GM23338 (cell line): ENCODE results near the gene ADAMTS13. TPM values are rescaled to one million over a fixed set of nuclear protein-coding genes. Genes with fewer than 3 reads are reported as not detected.
"Not testable (repeated sequence)": the region's sequence is repeated elsewhere in the genome, so short reads cannot be mapped to it uniquely, and the experiment has no call there.

ENCODE experiments used
- ATAC-seq: fragments of 200-7000 bp; cut with Tn5 transposase; 3 replicates; pipeline ENCODE4 v1.9.1; 2020
- DNase-seq: peaks from one replicate; pipeline ENCODE4 v3.0.0-alpha.2; 2015; ENCODE audit warnings: low spot score
- H2AFZ ChIP-seq: fragments of 200-600 bp; sonication (generic); 2 replicates; pipeline ENCODE4 v1.8.0; 2016; ENCODE audit warnings: antibody characterized with exemption, mild to moderate bottlenecking, moderate library complexity
- H3F3A ChIP-seq: fragments of 200-600 bp; sonication (generic); replicated peaks from 2 replicates; pipeline ENCODE4 v1.8.0; 2017; ENCODE audit warnings: antibody characterized with exemption, mixed run types, low read depth
- H3K27ac ChIP-seq: fragments of 200-600 bp; sonication (generic); 2 replicates; pipeline ENCODE4 v1.6.1; 2016; ENCODE audit warnings: low read depth
- H3K27me3 ChIP-seq: fragments of 200-600 bp; sonication (generic); 2 replicates; pipeline ENCODE4 v1.8.0; 2016; ENCODE audit warnings: mild to moderate bottlenecking, mixed run types, moderate library complexity; ENCODE audit not compliant: insufficient read depth
- H3K36me3 ChIP-seq: fragments of 200-600 bp; sonication (generic); 2 replicates; pipeline ENCODE4 v1.8.0; 2016; ENCODE audit warnings: mild to moderate bottlenecking; ENCODE audit not compliant: insufficient read depth
- H3K4me1 ChIP-seq: fragments of 200-600 bp; sonication (generic); 2 replicates; pipeline ENCODE4 v1.8.0; 2016; ENCODE audit warnings: mild to moderate bottlenecking, moderate library complexity; ENCODE audit not compliant: insufficient read depth
- H3K4me2 ChIP-seq: fragments of 200-600 bp; sonication (generic); 2 replicates; pipeline ENCODE4 v1.7.1; 2017; ENCODE audit warnings: mixed run types
- H3K4me3 ChIP-seq: fragments of 200-600 bp; sonication (generic); 2 replicates; pipeline ENCODE4 v1.6.1; 2016; ENCODE audit warnings: mixed run types
- H3K79me2 ChIP-seq: fragments of 200-600 bp; sonication (generic); replicated peaks from 2 replicates; pipeline ENCODE4 v1.8.0; 2017; ENCODE audit warnings: mild to moderate bottlenecking; ENCODE audit not compliant: insufficient read depth
- H3K9me2 ChIP-seq: fragments of 200-600 bp; sonication (generic); 2 replicates; pipeline ENCODE4 v1.8.0; 2017; ENCODE audit not compliant: insufficient read depth
- H4K20me1 ChIP-seq: fragments of 200-600 bp; sonication (generic); replicated peaks from 2 replicates; pipeline ENCODE4 v1.8.0; 2017; ENCODE audit warnings: mild to moderate bottlenecking; ENCODE audit not compliant: insufficient read depth
- H3K27ac Mint-ChIP-seq: 2 replicates; pipeline ENCODE4 v1.8.0; 2020; ENCODE audit warnings: inconsistent platforms, mild to moderate bottlenecking, moderate library complexity, mixed read lengths
- H3K27me3 Mint-ChIP-seq: 3 replicates; pipeline ENCODE4 v1.8.0; 2022; ENCODE audit warnings: low read depth, mild to moderate bottlenecking, moderate library complexity, mixed read lengths, inconsistent platforms; ENCODE audit not compliant: insufficient read depth, poor library complexity
- H3K36me3 Mint-ChIP-seq: 3 replicates; pipeline ENCODE4 v1.8.0; 2021; ENCODE audit warnings: low read depth, mild to moderate bottlenecking, inconsistent platforms, moderate library complexity, mixed read lengths
- H3K4me1 Mint-ChIP-seq: 3 replicates; pipeline ENCODE4 v1.8.0; 2020; ENCODE audit warnings: mild to moderate bottlenecking, inconsistent platforms, mixed read lengths
- H3K4me3 Mint-ChIP-seq: 3 replicates; pipeline ENCODE4 v1.8.0; 2021; ENCODE audit warnings: moderate library complexity, mild to moderate bottlenecking, inconsistent platforms, mixed read lengths
- H3K9me3 Mint-ChIP-seq: 3 replicates; pipeline ENCODE4 v1.8.0; 2020; ENCODE audit warnings: moderate library complexity, mild to moderate bottlenecking, inconsistent platforms, mixed read lengths
- CREB1 ChIP-seq: fragments of 250-450 bp; sonication (Bioruptor Pico); IDR thresholded peaks from 2 replicates; pipeline ENCODE4 v1.5.0; 2020; ENCODE audit warnings: low read depth, mild to moderate bottlenecking, moderate library complexity
- EZH2 ChIP-seq: fragments of 200-600 bp; sonication (generic); IDR thresholded peaks from one replicate; pipeline ENCODE4 v1.8.0; 2017; ENCODE audit warnings: antibody characterized with exemption, mild to moderate bottlenecking, low read depth; ENCODE audit not compliant: unreplicated experiment
- EZH2phosphoT487 ChIP-seq: fragments of 200-600 bp; sonication (generic); IDR thresholded peaks from one replicate; pipeline ENCODE4 v1.8.1; 2018; ENCODE audit warnings: antibody characterized with exemption; ENCODE audit not compliant: unreplicated experiment
- JUNB ChIP-seq: IDR thresholded peaks from one replicate; pipeline ENCODE4 v1.6.1; 2016; ENCODE audit warnings: antibody characterized with exemption; ENCODE audit not compliant: unreplicated experiment
- POLR2AphosphoS5 ChIP-seq: IDR thresholded peaks from 2 replicates; pipeline ENCODE4 v1.6.1; 2016; ENCODE audit warnings: antibody characterized with exemption, low read depth
- ZNF331 ChIP-seq: fragments of 250-450 bp; sonication (Bioruptor Pico); IDR thresholded peaks from 2 replicates; pipeline ENCODE4 v1.5.0; 2020; ENCODE audit warnings: low read depth, mild to moderate bottlenecking, moderate library complexity
- polyA plus RNA-seq: library from polyadenylated mRNA; unstranded; fragments of >200 nt; fragmentation: Nextera tagmentation; extraction: Ambion mirVana; gene quantifications from 2 replicates; pipeline ENCODE4 v1.2.1, GENCODE V29; 2016
- total RNA-seq: library from RNA; depleted of rRNA; stranded (reverse); fragments of >200 nt; shearing (Covaris generic); gene quantifications from 2 replicates; pipeline ENCODE4 v1.2.3, GENCODE V29; 2014
- TF ChIP-seq, protein P1 (sequence below): IDR thresholded peaks from one replicate; pipeline ENCODE4 v1.6.1; 2018; ENCODE audit warnings: antibody characterized with exemption; ENCODE audit not compliant: unreplicated experiment
- TF ChIP-seq, protein P2 (sequence below), 2 experiments: fragments of 200-600 bp in 1 of 2; sonication (generic) in 1 of 2; conservative IDR thresholded peaks; 2 replicates each; pipeline versions ENCODE4 v1.5.1 to v1.6.1; 2016 to 2017; ENCODE audit warnings: antibody characterized with exemption in 2 of 2, low read depth in 2 of 2, mild to moderate bottlenecking in 2 of 2, moderate library complexity in 1 of 2
- TF ChIP-seq, protein P3 (sequence below): fragments of 250-450 bp; sonication (Bioruptor Pico); IDR thresholded peaks from 2 replicates; pipeline ENCODE4 v1.5.0; 2020; ENCODE audit warnings: mild to moderate bottlenecking, moderate library complexity

The ADAMTS13 gene
- total and polyA plus RNA-seq, 2 experiments from 2014 or later, result 6.0 TPM

DNA sequence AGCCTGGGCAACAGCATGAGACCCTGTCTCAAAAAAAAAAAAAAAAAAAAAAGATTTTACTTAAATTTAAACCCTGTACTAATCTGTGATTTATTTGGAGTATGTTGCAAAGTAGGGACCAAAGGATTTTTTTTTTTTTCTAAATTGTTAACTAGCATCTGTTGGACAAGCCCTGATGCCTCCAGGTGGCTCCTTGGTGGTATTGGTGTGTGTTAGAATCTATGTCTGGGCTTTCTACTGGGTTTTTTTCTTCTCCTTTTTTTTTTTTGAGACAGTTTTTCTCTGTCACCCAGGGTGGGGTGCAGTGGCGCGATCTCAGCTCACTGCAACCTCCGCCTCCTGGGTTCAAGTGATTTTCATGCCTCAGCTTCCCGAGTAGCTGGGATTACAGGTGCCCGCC, 29.7 kb downstream of the ADAMTS13 start:
- not testable (repeated sequence) for H3K27me3 ChIP-seq, H3K36me3 ChIP-seq, H3K79me2 ChIP-seq, H3K4me1 Mint-ChIP-seq, H3F3A ChIP-seq, DNase-seq, H3K9me3 Mint-ChIP-seq, H3K27me3 Mint-ChIP-seq, H3K27ac Mint-ChIP-seq, H3K27ac ChIP-seq, H2AFZ ChIP-seq, H3K4me1 ChIP-seq, H3K36me3 Mint-ChIP-seq, ATAC-seq, H3K9me2 ChIP-seq, H3K4me3 ChIP-seq, H3K4me2 ChIP-seq, H3K4me3 Mint-ChIP-seq, H4K20me1 ChIP-seq

DNA sequence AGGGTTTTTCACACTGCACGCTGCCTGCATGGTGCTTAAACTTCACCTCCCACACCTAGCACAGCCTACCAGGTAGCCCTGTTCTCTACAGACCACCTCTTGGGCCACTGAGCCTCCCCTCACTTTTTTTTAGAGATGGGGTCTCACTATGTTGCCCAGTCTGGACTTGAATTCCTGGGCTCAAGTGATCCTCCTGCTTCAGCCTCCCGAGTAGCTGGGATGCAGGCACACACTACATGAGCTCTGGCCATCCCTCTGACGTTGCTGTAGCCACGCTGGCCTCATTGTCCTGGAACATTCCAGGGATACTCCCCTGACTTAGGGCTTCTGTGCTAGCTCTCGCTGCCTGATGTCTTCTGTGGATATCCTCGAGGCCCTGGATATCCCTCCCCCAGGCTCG, 30.4 kb downstream of the ADAMTS13 start:
- DNase-seq (no peak), ATAC-seq (no peak)
- Mint-ChIP-seq H3K9me3 (no peaks in the 10 kb centered on the region), H3K4me3 (no peak overlapping the region), H3K27ac (no peak overlapping the region), H3K36me3 (no peaks in the 10 kb centered on the region), H3K27me3 (peaks cover 7% of the 10 kb centered on the region), H3K4me1 (no peaks in the 10 kb centered on the region)
- no peaks in the 10 kb centered on the region for H3K36me3 ChIP-seq
- no peaks in the 10 kb centered on the region for H3F3A ChIP-seq
- H3K27ac ChIP-seq, result no peak overlapping the region
- H4K20me1 ChIP-seq, result no peaks in the 10 kb centered on the region
- H2AFZ ChIP-seq, result no peak overlapping the region
- no peak overlapping the region for H3K4me3 ChIP-seq
- H3K9me2 ChIP-seq, result no peaks in the 10 kb centered on the region
- H3K4me1 ChIP-seq, result no peaks in the 10 kb centered on the region
- no peaks in the 10 kb centered on the region for H3K27me3 ChIP-seq
- no peaks in the 10 kb centered on the region for H3K79me2 ChIP-seq
- TF ChIP-seq, protein P1, sequence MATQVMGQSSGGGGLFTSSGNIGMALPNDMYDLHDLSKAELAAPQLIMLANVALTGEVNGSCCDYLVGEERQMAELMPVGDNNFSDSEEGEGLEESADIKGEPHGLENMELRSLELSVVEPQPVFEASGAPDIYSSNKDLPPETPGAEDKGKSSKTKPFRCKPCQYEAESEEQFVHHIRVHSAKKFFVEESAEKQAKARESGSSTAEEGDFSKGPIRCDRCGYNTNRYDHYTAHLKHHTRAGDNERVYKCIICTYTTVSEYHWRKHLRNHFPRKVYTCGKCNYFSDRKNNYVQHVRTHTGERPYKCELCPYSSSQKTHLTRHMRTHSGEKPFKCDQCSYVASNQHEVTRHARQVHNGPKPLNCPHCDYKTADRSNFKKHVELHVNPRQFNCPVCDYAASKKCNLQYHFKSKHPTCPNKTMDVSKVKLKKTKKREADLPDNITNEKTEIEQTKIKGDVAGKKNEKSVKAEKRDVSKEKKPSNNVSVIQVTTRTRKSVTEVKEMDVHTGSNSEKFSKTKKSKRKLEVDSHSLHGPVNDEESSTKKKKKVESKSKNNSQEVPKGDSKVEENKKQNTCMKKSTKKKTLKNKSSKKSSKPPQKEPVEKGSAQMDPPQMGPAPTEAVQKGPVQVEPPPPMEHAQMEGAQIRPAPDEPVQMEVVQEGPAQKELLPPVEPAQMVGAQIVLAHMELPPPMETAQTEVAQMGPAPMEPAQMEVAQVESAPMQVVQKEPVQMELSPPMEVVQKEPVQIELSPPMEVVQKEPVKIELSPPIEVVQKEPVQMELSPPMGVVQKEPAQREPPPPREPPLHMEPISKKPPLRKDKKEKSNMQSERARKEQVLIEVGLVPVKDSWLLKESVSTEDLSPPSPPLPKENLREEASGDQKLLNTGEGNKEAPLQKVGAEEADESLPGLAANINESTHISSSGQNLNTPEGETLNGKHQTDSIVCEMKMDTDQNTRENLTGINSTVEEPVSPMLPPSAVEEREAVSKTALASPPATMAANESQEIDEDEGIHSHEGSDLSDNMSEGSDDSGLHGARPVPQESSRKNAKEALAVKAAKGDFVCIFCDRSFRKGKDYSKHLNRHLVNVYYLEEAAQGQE, result no peak
- TF ChIP-seq, protein P2, sequence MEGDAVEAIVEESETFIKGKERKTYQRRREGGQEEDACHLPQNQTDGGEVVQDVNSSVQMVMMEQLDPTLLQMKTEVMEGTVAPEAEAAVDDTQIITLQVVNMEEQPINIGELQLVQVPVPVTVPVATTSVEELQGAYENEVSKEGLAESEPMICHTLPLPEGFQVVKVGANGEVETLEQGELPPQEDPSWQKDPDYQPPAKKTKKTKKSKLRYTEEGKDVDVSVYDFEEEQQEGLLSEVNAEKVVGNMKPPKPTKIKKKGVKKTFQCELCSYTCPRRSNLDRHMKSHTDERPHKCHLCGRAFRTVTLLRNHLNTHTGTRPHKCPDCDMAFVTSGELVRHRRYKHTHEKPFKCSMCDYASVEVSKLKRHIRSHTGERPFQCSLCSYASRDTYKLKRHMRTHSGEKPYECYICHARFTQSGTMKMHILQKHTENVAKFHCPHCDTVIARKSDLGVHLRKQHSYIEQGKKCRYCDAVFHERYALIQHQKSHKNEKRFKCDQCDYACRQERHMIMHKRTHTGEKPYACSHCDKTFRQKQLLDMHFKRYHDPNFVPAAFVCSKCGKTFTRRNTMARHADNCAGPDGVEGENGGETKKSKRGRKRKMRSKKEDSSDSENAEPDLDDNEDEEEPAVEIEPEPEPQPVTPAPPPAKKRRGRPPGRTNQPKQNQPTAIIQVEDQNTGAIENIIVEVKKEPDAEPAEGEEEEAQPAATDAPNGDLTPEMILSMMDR (conservative IDR thresholded peaks at IDR 0.05; ENCODE audit: low read depth in 2 of 2), result no peak
- TF ChIP-seq ZNF331 (no peak), EZH2 (no peak), EZH2phosphoT487 (no peak), JUNB (no peak), POLR2AphosphoS5 (no peak), CREB1 (no peak)
- TF ChIP-seq, protein P3, sequence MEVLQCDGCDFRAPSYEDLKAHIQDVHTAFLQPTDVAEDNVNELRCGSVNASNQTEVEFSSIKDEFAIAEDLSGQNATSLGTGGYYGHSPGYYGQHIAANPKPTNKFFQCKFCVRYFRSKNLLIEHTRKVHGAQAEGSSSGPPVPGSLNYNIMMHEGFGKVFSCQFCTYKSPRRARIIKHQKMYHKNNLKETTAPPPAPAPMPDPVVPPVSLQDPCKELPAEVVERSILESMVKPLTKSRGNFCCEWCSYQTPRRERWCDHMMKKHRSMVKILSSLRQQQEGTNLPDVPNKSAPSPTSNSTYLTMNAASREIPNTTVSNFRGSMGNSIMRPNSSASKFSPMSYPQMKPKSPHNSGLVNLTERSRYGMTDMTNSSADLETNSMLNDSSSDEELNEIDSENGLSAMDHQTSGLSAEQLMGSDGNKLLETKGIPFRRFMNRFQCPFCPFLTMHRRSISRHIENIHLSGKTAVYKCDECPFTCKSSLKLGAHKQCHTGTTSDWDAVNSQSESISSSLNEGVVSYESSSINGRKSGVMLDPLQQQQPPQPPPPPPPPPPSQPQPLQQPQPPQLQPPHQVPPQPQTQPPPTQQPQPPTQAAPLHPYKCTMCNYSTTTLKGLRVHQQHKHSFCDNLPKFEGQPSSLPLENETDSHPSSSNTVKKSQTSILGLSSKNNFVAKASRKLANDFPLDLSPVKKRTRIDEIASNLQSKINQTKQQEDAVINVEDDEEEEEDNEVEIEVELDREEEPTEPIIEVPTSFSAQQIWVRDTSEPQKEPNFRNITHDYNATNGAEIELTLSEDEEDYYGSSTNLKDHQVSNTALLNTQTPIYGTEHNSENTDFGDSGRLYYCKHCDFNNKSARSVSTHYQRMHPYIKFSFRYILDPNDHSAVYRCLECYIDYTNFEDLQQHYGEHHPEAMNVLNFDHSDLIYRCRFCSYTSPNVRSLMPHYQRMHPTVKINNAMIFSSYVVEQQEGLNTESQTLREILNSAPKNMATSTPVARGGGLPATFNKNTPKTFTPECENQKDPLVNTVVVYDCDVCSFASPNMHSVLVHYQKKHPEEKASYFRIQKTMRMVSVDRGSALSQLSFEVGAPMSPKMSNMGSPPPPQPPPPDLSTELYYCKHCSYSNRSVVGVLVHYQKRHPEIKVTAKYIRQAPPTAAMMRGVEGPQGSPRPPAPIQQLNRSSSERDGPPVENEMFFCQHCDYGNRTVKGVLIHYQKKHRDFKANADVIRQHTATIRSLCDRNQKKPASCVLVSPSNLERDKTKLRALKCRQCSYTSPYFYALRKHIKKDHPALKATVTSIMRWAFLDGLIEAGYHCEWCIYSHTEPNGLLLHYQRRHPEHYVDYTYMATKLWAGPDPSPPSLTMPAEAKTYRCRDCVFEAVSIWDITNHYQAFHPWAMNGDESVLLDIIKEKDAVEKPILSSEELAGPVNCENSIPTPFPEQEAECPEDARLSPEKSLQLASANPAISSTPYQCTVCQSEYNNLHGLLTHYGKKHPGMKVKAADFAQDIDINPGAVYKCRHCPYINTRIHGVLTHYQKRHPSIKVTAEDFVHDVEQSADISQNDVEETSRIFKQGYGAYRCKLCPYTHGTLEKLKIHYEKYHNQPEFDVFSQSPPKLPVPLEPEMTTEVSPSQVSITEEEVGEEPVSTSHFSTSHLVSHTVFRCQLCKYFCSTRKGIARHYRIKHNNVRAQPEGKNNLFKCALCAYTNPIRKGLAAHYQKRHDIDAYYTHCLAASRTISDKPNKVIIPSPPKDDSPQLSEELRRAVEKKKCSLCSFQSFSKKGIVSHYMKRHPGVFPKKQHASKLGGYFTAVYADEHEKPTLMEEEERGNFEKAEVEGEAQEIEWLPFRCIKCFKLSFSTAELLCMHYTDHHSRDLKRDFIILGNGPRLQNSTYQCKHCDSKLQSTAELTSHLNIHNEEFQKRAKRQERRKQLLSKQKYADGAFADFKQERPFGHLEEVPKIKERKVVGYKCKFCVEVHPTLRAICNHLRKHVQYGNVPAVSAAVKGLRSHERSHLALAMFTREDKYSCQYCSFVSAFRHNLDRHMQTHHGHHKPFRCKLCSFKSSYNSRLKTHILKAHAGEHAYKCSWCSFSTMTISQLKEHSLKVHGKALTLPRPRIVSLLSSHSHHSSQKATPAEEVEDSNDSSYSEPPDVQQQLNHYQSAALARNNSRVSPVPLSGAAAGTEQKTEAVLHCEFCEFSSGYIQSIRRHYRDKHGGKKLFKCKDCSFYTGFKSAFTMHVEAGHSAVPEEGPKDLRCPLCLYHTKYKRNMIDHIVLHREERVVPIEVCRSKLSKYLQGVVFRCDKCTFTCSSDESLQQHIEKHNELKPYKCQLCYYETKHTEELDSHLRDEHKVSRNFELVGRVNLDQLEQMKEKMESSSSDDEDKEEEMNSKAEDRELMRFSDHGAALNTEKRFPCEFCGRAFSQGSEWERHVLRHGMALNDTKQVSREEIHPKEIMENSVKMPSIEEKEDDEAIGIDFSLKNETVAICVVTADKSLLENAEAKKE (CRISPR knock-in tag), result no peak
- no peak overlapping the region for H3K4me2 ChIP-seq
